ENCODE measurements around the gene SCARB2. TPM values are rescaled to one million over a fixed set of nuclear protein-coding genes. Genes with fewer than 3 reads are reported as not detected.
A peak's percentile ranks its signal among the peaks of the same experiment; 100 is the strongest.

The SCARB2 gene
- total RNA-seq, 4 donors from 2014 or later, result 87.6 to 107 (median 95.8) TPM

DNA sequence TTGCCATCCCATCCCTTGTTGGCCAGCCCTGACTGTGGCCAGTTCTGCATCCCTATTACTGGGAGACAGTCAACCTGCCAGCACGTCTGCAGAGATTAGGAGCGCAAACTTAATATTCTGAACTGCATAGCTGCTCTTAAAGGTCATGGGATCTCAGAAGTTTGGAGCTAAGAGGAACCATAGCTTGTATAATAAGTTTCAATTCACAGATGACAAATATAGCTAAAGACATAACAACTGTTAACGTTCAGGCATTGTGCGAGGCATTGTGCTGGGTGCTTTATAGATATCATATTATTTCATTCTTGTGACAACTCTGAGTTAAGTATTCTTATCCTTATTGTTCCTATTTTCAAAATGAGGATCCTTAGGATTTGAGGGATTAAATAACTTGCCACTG is 3.7 kb downstream of the SCARB2 start:
- Histone ChIP-seq H3K9me3 (no peaks in the 10 kb centered on the region), H3K27me3 (no peaks in the 10 kb centered on the region), H3K4me3 (peak overlapping the region; percentile 81), H3K4me1 (peaks cover 86% of the 10 kb centered on the region), H3K36me3 (no peaks in the 10 kb centered on the region), H3K27ac (peak overlapping the region; percentile 42)
- TF ChIP-seq POLR2AphosphoS5 (IDR thresholded peaks at IDR 0.05) (no peak), CTCF (IDR thresholded peaks at IDR 0.05) (no peak), EP300 (IDR thresholded peaks at IDR 0.05) (no peak), POLR2A (IDR thresholded peaks at IDR 0.05) (no peak)
- 66% methylated on average over 4 of the region's 4 CpGs for WGBS
- no peak for DNase-seq (ENCODE audit: low spot score in 2 of 2)

GRCh38 chr4:76208005-76208765 is 5.4 kb downstream of the SCARB2 start:
- Histone ChIP-seq H3K36me3 (no peaks in the 10 kb centered on the region), H3K27me3 (no peaks in the 10 kb centered on the region), H3K4me1 (peaks cover 89% of the 10 kb centered on the region), H3K27ac (peak overlapping the region; percentile 87), H3K9me3 (no peaks in the 10 kb centered on the region), H3K4me3 (peak overlapping the region; percentile 29)
- DNase-seq (ENCODE audit: low spot score in 2 of 2), result peak; percentile 84 to 86
- TF ChIP-seq POLR2AphosphoS5 (IDR thresholded peaks at IDR 0.05), result peak in 1 of 3 donors; percentile 36
- no peak for TF ChIP-seq POLR2A (IDR thresholded peaks at IDR 0.05)
- no peak for TF ChIP-seq EP300 (IDR thresholded peaks at IDR 0.05)
- no peak for TF ChIP-seq CTCF (IDR thresholded peaks at IDR 0.05)
- WGBS, result 15% methylated on average over 9 of the region's 9 CpGs

GRCh38 chr4:76207549-76207948 is 6.1 kb downstream of the SCARB2 start:
- Histone ChIP-seq H3K27me3 (no peaks in the 10 kb centered on the region), H3K36me3 (no peaks in the 10 kb centered on the region), H3K4me1 (peaks cover 89% of the 10 kb centered on the region), H3K9me3 (no peaks in the 10 kb centered on the region), H3K4me3 (no peak overlapping the region), H3K27ac (peak overlapping the region; percentile 87)
- TF ChIP-seq EP300 (IDR thresholded peaks at IDR 0.05), result no peak
- TF ChIP-seq POLR2A (IDR thresholded peaks at IDR 0.05), result no peak
- TF ChIP-seq CTCF (IDR thresholded peaks at IDR 0.05), result no peak
- no peak for TF ChIP-seq POLR2AphosphoS5 (IDR thresholded peaks at IDR 0.05)
- DNase-seq (ENCODE audit: low spot score in 2 of 2), result no peak

- no peaks in the 10 kb centered on the region for H3K27me3 ChIP-seq
- peaks cover 78% of the 10 kb centered on the region for H3K4me1 ChIP-seq
- no peaks in the 10 kb centered on the region for H3K36me3 ChIP-seq
- TF ChIP-seq POLR2AphosphoS5 (IDR thresholded peaks at IDR 0.05), result no peak
- TF ChIP-seq EP300 (IDR thresholded peaks at IDR 0.05), result no peak
- TF ChIP-seq POLR2A (IDR thresholded peaks at IDR 0.05), result no peak
- no peak for TF ChIP-seq CTCF (IDR thresholded peaks at IDR 0.05)
- WGBS, result 51% methylated on average over 7 of the region's 7 CpGs
- H3K27ac ChIP-seq, result peak overlapping the region; percentile 51
- no peak for DNase-seq (ENCODE audit: low spot score in 2 of 2)
- H3K9me3 ChIP-seq, result no peaks in the 10 kb centered on the region
- no peak overlapping the region for H3K4me3 ChIP-seq
Observed at GRCh38 chr4:76206222-76206942, 7.2 kb downstream of the SCARB2 start.

DNA sequence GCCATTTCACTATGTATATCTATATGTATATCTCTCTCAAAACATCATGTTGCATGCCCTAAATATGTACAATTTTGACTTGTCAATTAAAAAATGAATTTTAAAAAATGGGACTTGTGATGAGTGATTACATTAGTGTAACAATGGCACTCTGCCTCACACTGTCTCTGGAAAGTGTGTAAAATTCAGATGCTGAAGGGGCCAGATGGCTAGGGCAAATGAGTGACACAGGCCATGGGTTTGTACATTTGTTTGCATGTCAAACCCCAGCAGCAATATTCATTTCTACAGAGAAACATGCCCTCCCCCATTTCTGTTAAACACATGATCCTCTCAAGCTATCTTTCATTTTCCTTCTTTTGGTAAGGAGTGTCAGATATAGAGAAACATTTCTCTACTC is 8.1 kb downstream of the SCARB2 start:
- Histone ChIP-seq H3K4me1 (peaks cover 78% of the 10 kb centered on the region), H3K27me3 (no peaks in the 10 kb centered on the region), H3K27ac (peak overlapping the region; percentile 51), H3K9me3 (no peaks in the 10 kb centered on the region), H3K36me3 (no peaks in the 10 kb centered on the region), H3K4me3 (no peak overlapping the region)
- no peak for DNase-seq (ENCODE audit: low spot score in 2 of 2)
- TF ChIP-seq CTCF (IDR thresholded peaks at IDR 0.05), result no peak
- TF ChIP-seq POLR2AphosphoS5 (IDR thresholded peaks at IDR 0.05), result no peak
- TF ChIP-seq POLR2A (IDR thresholded peaks at IDR 0.05), result no peak
- no peak for TF ChIP-seq EP300 (IDR thresholded peaks at IDR 0.05)

Data from suprapubic skin (tissue), 4 donors.